IMR-90 (cell line): ENCODE measurements around the gene PARP2. TPM values are rescaled to one million over a fixed set of nuclear protein-coding genes. Genes with fewer than 3 reads are reported as not detected.

ENCODE experiments used
- ATAC-seq: fragments of 200-7000 bp; cut with Tn5 transposase; 2 replicates; pipeline ENCODE4 v1.9.1; 2020; ENCODE audit warnings: low read depth, mild to moderate bottlenecking, moderate library complexity
- BruUV-seq: library from RNA; stranded (reverse); fragments of 400-500 nt; replicated peaks from 2 replicates; lab custom pipeline; 2021; lab: Mats Ljungman, UMichigan
- CTCF ChIA-PET: fragments of 300-600 bp; formaldehyde crosslinking; extraction: SDS; loops from one replicate; lab custom pipeline; 2021; ENCODE audit warnings: antibody characterized with exemption; lab: Yijun Ruan, JAX
- POLR2A ChIA-PET: fragments of 300-600 bp; sonication (Branson Sonifier 250); formaldehyde crosslinking; loops from one replicate; lab custom pipeline; 2022; ENCODE audit warnings: antibody characterized with exemption; ENCODE audit not compliant: unreplicated experiment; lab: Charles Lee
- DNase-seq: peaks from one replicate; pipeline ENCODE4 v3.0.0; 2013
- H2AFZ ChIP-seq: replicated peaks from 2 replicates; pipeline ENCODE3; 2013; ENCODE audit warnings: low read length, mild to moderate bottlenecking; ENCODE audit not compliant: poor library complexity
- H2AK5ac ChIP-seq: 2 replicates; pipeline ENCODE4 v1.6.1; 2013; ENCODE audit warnings: low read depth, low read length, inconsistent platforms
- H2AK9ac ChIP-seq: replicated peaks from 2 replicates; pipeline ENCODE3; 2013; ENCODE audit warnings: mild to moderate bottlenecking, low read depth, low read length, moderate library complexity; ENCODE audit not compliant: poor library complexity
- H2BK120ac ChIP-seq: 2 replicates; pipeline ENCODE4 v1.6.1; 2013; ENCODE audit warnings: low read depth, low read length, inconsistent platforms
- H2BK15ac ChIP-seq: 3 replicates; pipeline ENCODE4 v1.6.1; 2013; ENCODE audit warnings: low read depth, low read length, inconsistent platforms
- H2BK20ac ChIP-seq: 2 replicates; pipeline ENCODE4 v1.6.1; 2013; ENCODE audit warnings: low read depth, mild to moderate bottlenecking, inconsistent platforms, low read length, moderate library complexity
- H2BK5ac ChIP-seq: 2 replicates; pipeline ENCODE4 v1.6.1; 2013; ENCODE audit warnings: mild to moderate bottlenecking, low read depth, low read length, inconsistent platforms; ENCODE audit not compliant: poor library complexity, severe bottlenecking
- H3K14ac ChIP-seq: replicated peaks from 2 replicates; pipeline ENCODE4 v1.6.1; 2013; ENCODE audit warnings: low read depth, low read length, inconsistent platforms
- H3K18ac ChIP-seq: 2 replicates; pipeline ENCODE4 v1.6.1; 2013; ENCODE audit warnings: low read depth, low read length, control low read depth
- H3K23ac ChIP-seq: 2 replicates; pipeline ENCODE4 v1.6.1; 2013; ENCODE audit warnings: low read depth, low read length, inconsistent platforms
- H3K27ac ChIP-seq: 2 replicates; pipeline ENCODE4 v1.5.1; 2013; ENCODE audit warnings: mild to moderate bottlenecking, control low read depth, low read length; ENCODE audit not compliant: insufficient read depth
- H3K27me3 ChIP-seq: 2 replicates; pipeline ENCODE4 v1.6.1; 2013; ENCODE audit warnings: low read length; ENCODE audit not compliant: control insufficient read depth, insufficient read depth
- H3K36me3 ChIP-seq: 2 replicates; pipeline ENCODE4 v1.6.1; 2013; ENCODE audit warnings: low read length, mixed read lengths; ENCODE audit not compliant: control insufficient read depth, insufficient read depth
- H3K4ac ChIP-seq: 2 replicates; pipeline ENCODE4 v1.6.1; 2013; ENCODE audit warnings: low read depth, low read length, inconsistent platforms
- H3K4me1 ChIP-seq: 2 replicates; pipeline ENCODE4 v1.6.1; 2013; ENCODE audit warnings: low read length, mixed read lengths; ENCODE audit not compliant: control insufficient read depth, insufficient read depth
- H3K4me2 ChIP-seq: 2 replicates; pipeline ENCODE4 v1.6.1; 2013; ENCODE audit warnings: low read depth, mild to moderate bottlenecking, control low read depth, low read length, moderate library complexity
- H3K4me3 ChIP-seq: 2 replicates; pipeline ENCODE4 v1.5.1; 2013; ENCODE audit warnings: low read depth, mild to moderate bottlenecking, control low read depth, low read length, moderate library complexity; ENCODE audit not compliant: insufficient read depth
- H3K56ac ChIP-seq: 2 replicates; pipeline ENCODE4 v1.6.1; 2013; ENCODE audit warnings: low read length, inconsistent platforms; ENCODE audit not compliant: insufficient read depth; ENCODE audit errors: extremely low read depth
- H3K79me1 ChIP-seq, 2 experiments: 2 replicates each; pipeline ENCODE4 v1.6.1; 2013; ENCODE audit warnings: low read length in 2 of 2, inconsistent platforms in 1 of 2, low read depth in 1 of 2
- H3K9ac ChIP-seq: 2 replicates; pipeline ENCODE4 v1.6.1; 2013; ENCODE audit warnings: low read depth, low read length, control low read depth
- H3K9me1 ChIP-seq: 2 replicates; pipeline ENCODE4 v1.6.1; 2013; ENCODE audit warnings: low read length, inconsistent platforms; ENCODE audit not compliant: insufficient read depth
- H3K9me3 ChIP-seq: 2 replicates; pipeline ENCODE4 v1.6.1; 2013; ENCODE audit warnings: low read length; ENCODE audit not compliant: control insufficient read depth, insufficient read depth
- H4K20me1 ChIP-seq: 2 replicates; pipeline ENCODE4 v1.6.1; 2013; ENCODE audit warnings: low read length, inconsistent platforms; ENCODE audit not compliant: insufficient read depth
- H4K5ac ChIP-seq: 2 replicates; pipeline ENCODE4 v1.6.1; 2013; ENCODE audit warnings: mild to moderate bottlenecking, low read depth, low read length, control low read depth
- H4K8ac ChIP-seq, 2 experiments: 2 replicates each; pipeline ENCODE4 v1.6.1; 2013; ENCODE audit warnings: low read depth in 2 of 2, low read length in 2 of 2, control low read depth in 1 of 2, inconsistent platforms in 1 of 2
- H4K91ac ChIP-seq: 2 replicates; pipeline ENCODE4 v1.6.1; 2013; ENCODE audit warnings: low read depth, low read length, inconsistent platforms; ENCODE audit not compliant: insufficient read depth
- BHLHE40 ChIP-seq: fragments of 150-350 bp; IDR thresholded peaks from 2 replicates; pipeline ENCODE4 v1.6.1; 2016; ENCODE audit warnings: mild to moderate bottlenecking, low read depth, low read length
- CEBPB ChIP-seq: IDR thresholded peaks from 2 replicates; pipeline ENCODE4 v1.6.1; 2012; ENCODE audit warnings: low read depth, low read length, improper control_type of control experiment
- CHD1 ChIP-seq: IDR thresholded peaks from 2 replicates; pipeline ENCODE4 v1.6.1; 2012; ENCODE audit warnings: low read depth, low read length, improper control_type of control experiment
- FOS ChIP-seq: fragments of 150-350 bp; IDR thresholded peaks from 2 replicates; pipeline ENCODE4 v1.6.1; 2016; ENCODE audit warnings: low read depth, low read length
- MAFK ChIP-seq: IDR thresholded peaks from 2 replicates; pipeline ENCODE4 v1.6.1; 2012; ENCODE audit warnings: low read depth, low read length, improper control_type of control experiment
- MAZ ChIP-seq: IDR thresholded peaks from 2 replicates; pipeline ENCODE4 v1.6.1; 2012; ENCODE audit warnings: low read depth, mild to moderate bottlenecking, low read length, improper control_type of control experiment, moderate library complexity, borderline replicate concordance
- MXI1 ChIP-seq: IDR thresholded peaks from 2 replicates; pipeline ENCODE4 v1.6.1; 2012; ENCODE audit warnings: low read depth, mild to moderate bottlenecking, low read length, moderate library complexity, borderline replicate concordance
- NFE2L2 ChIP-seq: fragments of 150-350 bp; IDR thresholded peaks from 2 replicates; pipeline ENCODE4 v1.6.1; 2016; ENCODE audit warnings: low read depth, mild to moderate bottlenecking, low read length
- POLR2A ChIP-seq: IDR thresholded peaks from 2 replicates; pipeline ENCODE4 v1.6.1; 2012; ENCODE audit warnings: mild to moderate bottlenecking, low read depth, low read length
- RAD21 ChIP-seq: IDR thresholded peaks from 2 replicates; pipeline ENCODE4 v1.6.1; 2012; ENCODE audit warnings: low read length, improper control_type of control experiment
- RCOR1 ChIP-seq: IDR thresholded peaks from 2 replicates; pipeline ENCODE4 v1.6.1; 2012; ENCODE audit warnings: mild to moderate bottlenecking, low read length, improper control_type of control experiment; ENCODE audit not compliant: insufficient replicate concordance
- RFX5 ChIP-seq: IDR thresholded peaks from 2 replicates; pipeline ENCODE4 v1.8.0; 2012; ENCODE audit warnings: low read depth, mild to moderate bottlenecking, low read length, moderate library complexity
- SMC3 ChIP-seq: fragments of 150-350 bp; IDR thresholded peaks from 2 replicates; pipeline ENCODE4 v1.6.1; 2016; ENCODE audit warnings: low read depth, mild to moderate bottlenecking, antibody characterized with exemption, low read length, moderate library complexity
- WGBS, 2 experiments: methylation state at CpG; one replicate each; pipeline versions ENCODE4 v1.1.5 to v1.1.7; 2013; ENCODE audit warnings: missing lambda C conversion rate in 2 of 2; ENCODE audit not compliant: insufficient read length in 1 of 2; ENCODE audit errors: extremely low coverage in 2 of 2; 5-methylcytosine and 5-hydroxymethylcytosine counted together
- dilution Hi-C: fragments of 300-500 bp; cut with HindIII; formaldehyde crosslinking; loops from one replicate; pipeline ENCODE4 v1.14.3; 2018; ENCODE audit warnings: low sequenced_read_pairs; ENCODE audit not compliant: unreplicated experiment
- in situ Hi-C: fragments of 300-500 bp; cut with MboI; formaldehyde crosslinking; loops from 3 replicates; pipeline ENCODE4 v1.14.3; 2019; ENCODE audit warnings: low sequenced_read_pairs, inconsistent platforms, mixed read lengths
- intact Hi-C: fragments of 100-400 bp; cut with micrococcal nuclease; formaldehyde crosslinking; loops from 2 replicates; pipeline ENCODE4 v1.10.0; 2022
- polyA plus RNA-seq, 3 experiments: library from polyadenylated mRNA; depleted of rRNA; stranded (reverse); fragments of >200 nt; gene quantifications; 2 replicates each; pipeline ENCODE4 v1.2.3, GENCODE V29; 2012; ENCODE audit warnings: low replicate concordance in 1 of 3
- total RNA-seq: library from RNA; depleted of rRNA; stranded (reverse); fragments of >200 nt; gene quantifications from 2 replicates; pipeline ENCODE4 v1.2.3, GENCODE V29; 2012
- TF ChIP-seq, protein P1 (sequence below): fragments of 150-350 bp; IDR thresholded peaks from 2 replicates; pipeline ENCODE4 v1.6.1; 2016; ENCODE audit warnings: low read depth, mild to moderate bottlenecking, low read length, moderate library complexity, borderline replicate concordance
- TF ChIP-seq, protein P2 (sequence below): fragments of 150-350 bp; IDR thresholded peaks from 2 replicates; pipeline ENCODE4 v1.6.1; 2017; ENCODE audit warnings: mild to moderate bottlenecking, antibody characterized with exemption, low read length, low read depth
- TF ChIP-seq, protein P3 (sequence below): conservative IDR thresholded peaks from 2 replicates; pipeline ENCODE4 v1.5.1; 2012; ENCODE audit warnings: mild to moderate bottlenecking, low read depth, low read length, improper control_type of control experiment

Gene PARP2
- total and polyA plus RNA-seq, 2 of the 4 experiments (the other 2 are of a cell fraction): 11.7 to 19.1 TPM

DNA sequence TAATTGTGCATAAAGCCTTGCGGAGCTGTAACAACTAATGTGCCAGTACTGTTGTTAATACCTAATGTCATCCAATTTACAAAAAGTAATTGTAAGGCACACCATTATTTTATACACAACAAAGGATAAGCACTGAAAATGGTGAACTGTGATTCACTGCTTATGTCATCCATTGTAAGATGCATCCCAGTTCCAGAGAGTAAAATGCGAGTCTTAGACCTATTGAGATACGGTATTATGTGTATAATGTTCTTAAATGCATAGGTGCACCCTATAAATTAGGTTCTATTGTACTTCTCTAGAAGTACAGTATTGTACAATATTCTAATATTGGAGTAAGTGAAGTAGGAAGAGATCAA, 406 bp downstream of the PARP2 start:
- Histone ChIP-seq H2AK9ac (no peak overlapping the region), H4K5ac (peak overlapping the region; percentile 42), H2BK15ac (no peak overlapping the region), H3K27me3 (0 out of 2 replicates have a peak, but pooled peaks cover 2% of the 10 kb centered on the region), H2BK20ac (no peak overlapping the region), H3K4ac (peak overlapping the region; percentile 75), H3K9me3 (no peaks in the 10 kb centered on the region), H3K56ac (peak overlapping the region; percentile 85), H3K4me1 (no peaks in the 10 kb centered on the region), H3K9me1 (no peaks in the 10 kb centered on the region), H3K18ac (no peak overlapping the region), H4K91ac (peak overlapping the region; percentile 33; the same call in 1 of the 2 replicates), H3K23ac (peak overlapping the region; percentile 47), H3K79me1 (peaks cover 3 to 14% of the 10 kb centered on the region in 2 experiments; a peak in 2 of 4 replicates), H3K14ac (peak overlapping the region; percentile 84), H2BK120ac (no peak overlapping the region), H2BK5ac (peak overlapping the region; percentile 40), H3K4me3 (peak overlapping the region; percentile 71), H2AK5ac (0 out of 2 replicates have a peak overlapping the region, but pooled peaks have one; percentile 16), H4K8ac (peak overlapping the region; percentile 55 to 94), H2AFZ (peak overlapping the region; percentile 94), H3K9ac (peak overlapping the region; percentile 90), H4K20me1 (peaks cover 3% of the 10 kb centered on the region; the same call in 1 of the 2 replicates), H3K27ac (peak overlapping the region; percentile 71), H3K36me3 (peaks cover 7% of the 10 kb centered on the region), H3K4me2 (peak overlapping the region; percentile 74)
- no TSS peak for BruUV-seq
- ATAC-seq (no peak), DNase-seq (peak; percentile 48)
- dilution Hi-C loops (no loop called here), in situ Hi-C loops (loop anchor here (25.0 kb wide), 2 partner anchors 643 to 743 kb away; partner anchors contain the start of genes METTL17, SLC39A2 and ZNF219), intact Hi-C loops (loop anchor here (1.0 to 2.0 kb wide), 6 partner anchors 39 to 339 kb away; partner anchors contain the start of genes APEX1, PIP4P1, TEP1 and TTC5)
- TF ChIP-seq CHD1 (no peak), CEBPB (no peak), MXI1 (no peak), MAZ (no peak), MAFK (no peak), SMC3 (no peak), FOS (no peak), POLR2A (no peak), BHLHE40 (no peak), RCOR1 (no peak), RAD21 (no peak), RFX5 (no peak), NFE2L2 (no peak)
- TF ChIP-seq, protein P1, sequence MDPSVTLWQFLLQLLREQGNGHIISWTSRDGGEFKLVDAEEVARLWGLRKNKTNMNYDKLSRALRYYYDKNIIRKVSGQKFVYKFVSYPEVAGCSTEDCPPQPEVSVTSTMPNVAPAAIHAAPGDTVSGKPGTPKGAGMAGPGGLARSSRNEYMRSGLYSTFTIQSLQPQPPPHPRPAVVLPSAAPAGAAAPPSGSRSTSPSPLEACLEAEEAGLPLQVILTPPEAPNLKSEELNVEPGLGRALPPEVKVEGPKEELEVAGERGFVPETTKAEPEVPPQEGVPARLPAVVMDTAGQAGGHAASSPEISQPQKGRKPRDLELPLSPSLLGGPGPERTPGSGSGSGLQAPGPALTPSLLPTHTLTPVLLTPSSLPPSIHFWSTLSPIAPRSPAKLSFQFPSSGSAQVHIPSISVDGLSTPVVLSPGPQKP: no peak
- TF ChIP-seq, protein P2, sequence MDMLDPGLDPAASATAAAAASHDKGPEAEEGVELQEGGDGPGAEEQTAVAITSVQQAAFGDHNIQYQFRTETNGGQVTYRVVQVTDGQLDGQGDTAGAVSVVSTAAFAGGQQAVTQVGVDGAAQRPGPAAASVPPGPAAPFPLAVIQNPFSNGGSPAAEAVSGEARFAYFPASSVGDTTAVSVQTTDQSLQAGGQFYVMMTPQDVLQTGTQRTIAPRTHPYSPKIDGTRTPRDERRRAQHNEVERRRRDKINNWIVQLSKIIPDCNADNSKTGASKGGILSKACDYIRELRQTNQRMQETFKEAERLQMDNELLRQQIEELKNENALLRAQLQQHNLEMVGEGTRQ: no peak
- TF ChIP-seq, protein P3, sequence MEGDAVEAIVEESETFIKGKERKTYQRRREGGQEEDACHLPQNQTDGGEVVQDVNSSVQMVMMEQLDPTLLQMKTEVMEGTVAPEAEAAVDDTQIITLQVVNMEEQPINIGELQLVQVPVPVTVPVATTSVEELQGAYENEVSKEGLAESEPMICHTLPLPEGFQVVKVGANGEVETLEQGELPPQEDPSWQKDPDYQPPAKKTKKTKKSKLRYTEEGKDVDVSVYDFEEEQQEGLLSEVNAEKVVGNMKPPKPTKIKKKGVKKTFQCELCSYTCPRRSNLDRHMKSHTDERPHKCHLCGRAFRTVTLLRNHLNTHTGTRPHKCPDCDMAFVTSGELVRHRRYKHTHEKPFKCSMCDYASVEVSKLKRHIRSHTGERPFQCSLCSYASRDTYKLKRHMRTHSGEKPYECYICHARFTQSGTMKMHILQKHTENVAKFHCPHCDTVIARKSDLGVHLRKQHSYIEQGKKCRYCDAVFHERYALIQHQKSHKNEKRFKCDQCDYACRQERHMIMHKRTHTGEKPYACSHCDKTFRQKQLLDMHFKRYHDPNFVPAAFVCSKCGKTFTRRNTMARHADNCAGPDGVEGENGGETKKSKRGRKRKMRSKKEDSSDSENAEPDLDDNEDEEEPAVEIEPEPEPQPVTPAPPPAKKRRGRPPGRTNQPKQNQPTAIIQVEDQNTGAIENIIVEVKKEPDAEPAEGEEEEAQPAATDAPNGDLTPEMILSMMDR: no peak
- WGBS, 2 experiments: no CpG with 5 or more reads among the region's 3 CpGs
- ChIA-PET POLR2A (interaction anchor here (0.5 to 0.6 kb wide), 3 partner anchors 16 to 631 kb away, joined by 3 to 6 read pairs (median 3); no protein-coding TSS in a partner anchor), CTCF (interaction anchor here (1.1 to 3.3 kb wide), 2 partner anchors 13 to 17 kb away, joined by 3 to 17 read pairs; no protein-coding TSS in a partner anchor)
